Esophagus squamous epithelium (tissue), 5 donors: ENCODE measurements around the gene KCTD1. TPM values are rescaled to one million over a fixed set of nuclear protein-coding genes. Genes with fewer than 3 reads are reported as not detected.

Source experiments
- DNase-seq: peaks from one replicate; lab custom pipeline; 2025; lab: John Stamatoyannopoulos, UW
- H3K27ac ChIP-seq, 4 donors: fragments of 200-600 bp; sonication (generic); one replicate each; pipeline ENCODE4 v1.5.1; 2016 to 2019; ENCODE audit warnings: mild to moderate bottlenecking in 1 of 4
- H3K27me3 ChIP-seq, 4 donors: fragments of 200-600 bp; sonication (generic); 1 replicate in 3 of 4; 2 replicates in 1 of 4; pipeline versions ENCODE4 v1.5.1 to v1.6.0; 2017 to 2021; ENCODE audit warnings: antibody characterized with exemption in 1 of 4
- H3K36me3 ChIP-seq, 3 donors: fragments of 200-600 bp; sonication (generic); one replicate each; pipeline ENCODE4 v1.5.1; 2016 to 2019
- H3K4me1 ChIP-seq, 3 donors: fragments of 200-600 bp; sonication (generic); one replicate each; pipeline ENCODE4 v1.5.1; 2017 to 2019
- H3K4me3 ChIP-seq, 4 donors: fragments of 200-600 bp; sonication (generic); 1 replicate in 3 of 4; 2 replicates in 1 of 4; pipeline ENCODE4 v1.5.1; 2016 to 2019; ENCODE audit warnings: mild to moderate bottlenecking in 2 of 4, moderate library complexity in 1 of 4
- H3K9me3 ChIP-seq, 3 donors: fragments of 200-600 bp; sonication (generic); one replicate each; pipeline ENCODE4 v1.5.1; 2016 to 2019
- CTCF ChIP-seq, 6 experiments: fragments of 450-650 bp in 4 of 6; fragments of 200-600 bp in 2 of 6; sonication (generic) in 2 of 6; IDR thresholded peaks; one replicate each; pipeline ENCODE4 v1.5.1; 2016 to 2019; ENCODE audit warnings: antibody characterized with exemption in 6 of 6, mild to moderate bottlenecking in 4 of 6, moderate library complexity in 4 of 6
- POLR2A ChIP-seq, 4 donors: fragments of 450-650 bp; IDR thresholded peaks; one replicate each; pipeline ENCODE4 v1.6.1; 2017; ENCODE audit warnings: antibody characterized with exemption in 4 of 4, mild to moderate bottlenecking in 4 of 4, moderate library complexity in 3 of 4
- whole genome bisulfite sequencing, 2 donors: methylation state at CpG; one replicate each; pipeline ENCODE4 v1.1.5; 2018; 5-methylcytosine and 5-hydroxymethylcytosine counted together
- intact Hi-C: fragments of 100-400 bp; cut with DNase I; formaldehyde crosslinking; loops from one replicate; pipeline ENCODE4 v1.15.0; 2022
- total RNA-seq, 4 donors: library from RNA; depleted of rRNA; stranded (reverse); fragments of >200 nt; gene quantifications; one replicate each; pipeline ENCODE4 v1.1.0, GENCODE V29; 2016
- donor health status: DM: yes; HTN: yes; CAD: no.

KCTD1 gene
- total RNA-seq, 4 donors from 2014 or later: 46.0 to 67.1 (median 56.6) TPM

- DNase-seq: no peak
- TF ChIP-seq POLR2A (IDR thresholded peaks at IDR 0.05): no peak
- no peak for TF ChIP-seq CTCF (IDR thresholded peaks at IDR 0.05)
- no peaks in the 10 kb centered on the region for H3K27me3 ChIP-seq
- intact Hi-C loops: no loop called here
- H3K9me3 ChIP-seq: no peaks in the 10 kb centered on the region
- H3K4me1 ChIP-seq: peaks cover 0 to 17% (median 0%) of the 10 kb centered on the region in 3 donors
- H3K4me3 ChIP-seq: no peak overlapping the region
- no peak overlapping the region for H3K27ac ChIP-seq
- 88 to 90% methylated on average over 4 of the region's 4 CpGs for WGBS, 2 donors
- H3K36me3 ChIP-seq: peaks cover 0 to 48% (median 0%) of the 10 kb centered on the region in 3 donors
Observed at GRCh38 chr18:26497866-26498265, 50.5 kb downstream of the KCTD1 start.

GRCh38 chr18:26496528-26496927 lies 51.8 kb downstream of the KCTD1 start:
- Histone ChIP-seq H3K4me3 (no peak overlapping the region), H3K27me3 (no peaks in the 10 kb centered on the region), H3K27ac (no peak overlapping the region), H3K36me3 (peaks cover 0 to 59% (median 0%) of the 10 kb centered on the region in 3 donors), H3K4me1 (peaks cover 0 to 10% (median 0%) of the 10 kb centered on the region in 3 donors), H3K9me3 (no peaks in the 10 kb centered on the region)
- no peak for DNase-seq
- 80 to 93% methylated on average over 1 of the region's 1 CpG for WGBS, 2 donors
- intact Hi-C loops: no loop called here
- TF ChIP-seq POLR2A (IDR thresholded peaks at IDR 0.05): no peak
- no peak for TF ChIP-seq CTCF (IDR thresholded peaks at IDR 0.05)

- no peak overlapping the region for H3K27ac ChIP-seq
- H3K4me1 ChIP-seq: no peaks in the 10 kb centered on the region
- no peaks in the 10 kb centered on the region for H3K9me3 ChIP-seq
- intact Hi-C loops: no loop called here
- peaks cover 0 to 60% (median 0%) of the 10 kb centered on the region in 3 donors for H3K36me3 ChIP-seq
- TF ChIP-seq POLR2A (IDR thresholded peaks at IDR 0.05) (no peak), CTCF (IDR thresholded peaks at IDR 0.05) (no peak)
- no peak for DNase-seq
- no peaks in the 10 kb centered on the region for H3K27me3 ChIP-seq
- H3K4me3 ChIP-seq: no peak overlapping the region
- WGBS, 2 donors: 78 to 84% methylated on average over 5 of the region's 5 CpGs
Observed at GRCh38 chr18:26495287-26495686, 53.1 kb downstream of the KCTD1 start.

GRCh38 chr18:26493021-26493420 lies 55.3 kb downstream of the KCTD1 start:
- WGBS, 2 donors: 54 to 75% methylated on average over 3 of the region's 3 CpGs
- no peak for DNase-seq
- no peaks in the 10 kb centered on the region for H3K27me3 ChIP-seq
- H3K9me3 ChIP-seq: no peaks in the 10 kb centered on the region
- peaks cover 0 to 22% (median 0%) of the 10 kb centered on the region in 3 donors for H3K4me1 ChIP-seq
- intact Hi-C loops: no loop called here
- no peak for TF ChIP-seq POLR2A (IDR thresholded peaks at IDR 0.05)
- peaks cover 0 to 41% (median 0%) of the 10 kb centered on the region in 3 donors for H3K36me3 ChIP-seq
- no peak overlapping the region for H3K4me3 ChIP-seq
- no peak overlapping the region for H3K27ac ChIP-seq

GRCh38 chr18:26491194-26491816 lies 57.0 kb downstream of the KCTD1 start:
- Histone ChIP-seq H3K27me3 (no peaks in the 10 kb centered on the region), H3K36me3 (peaks cover 0 to 24% (median 0%) of the 10 kb centered on the region in 3 donors), H3K4me1 (peaks cover 0 to 39% (median 0%) of the 10 kb centered on the region in 3 donors), H3K27ac (no peak overlapping the region), H3K9me3 (no peaks in the 10 kb centered on the region), H3K4me3 (no peak overlapping the region)
- no peak for DNase-seq
- TF ChIP-seq CTCF (IDR thresholded peaks at IDR 0.05): no peak
- TF ChIP-seq POLR2A (IDR thresholded peaks at IDR 0.05): no peak
- intact Hi-C loops: no loop called here
- 92 to 100% methylated on average over 4 to 6 of the region's 6 CpGs for WGBS, 2 donors
